ENCODE data around the gene TMA7.

TMA7 gene

GRCh38 chr3:48423241-48423882 lies 16.7 kb upstream of the TMA7 start:
- no peak for DNase-seq (ENCODE audit: low spot score)

GRCh38 chr3:48423883-48424695 lies 16.0 kb upstream of the TMA7 start:
- DNase-seq (ENCODE audit: low spot score) = no peak

DNA sequence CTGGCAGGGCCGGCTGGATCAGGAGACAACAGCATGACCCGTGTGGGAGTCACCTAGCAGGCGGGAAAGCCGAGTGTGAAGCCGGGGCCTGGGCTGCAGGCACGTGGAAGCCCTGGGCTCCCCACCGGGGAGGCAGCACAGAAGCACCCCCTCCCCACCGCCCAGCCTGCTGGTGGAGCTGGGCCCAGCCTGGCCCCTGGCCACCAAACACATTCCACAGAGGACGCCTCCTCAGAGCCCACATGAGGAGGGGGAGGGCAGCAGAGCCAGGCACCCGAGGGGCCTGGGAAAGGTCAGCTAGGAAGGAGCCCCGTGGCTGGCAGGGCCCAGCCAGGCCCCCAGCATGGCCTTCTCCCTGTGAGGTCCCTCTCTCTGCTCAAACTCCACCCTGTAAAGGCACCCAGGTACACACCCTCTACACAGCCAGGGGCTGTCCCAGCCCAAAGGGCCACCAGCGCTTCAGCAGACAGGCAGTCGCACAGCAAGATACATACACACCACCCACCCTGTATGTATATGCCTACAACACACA lies 14.7 kb upstream of the TMA7 start:
- no peak for DNase-seq (ENCODE audit: low spot score)

GRCh38 chr3:48426401-48426909 lies 13.6 kb upstream of the TMA7 start:
- no peak for DNase-seq (ENCODE audit: low spot score)

DNA sequence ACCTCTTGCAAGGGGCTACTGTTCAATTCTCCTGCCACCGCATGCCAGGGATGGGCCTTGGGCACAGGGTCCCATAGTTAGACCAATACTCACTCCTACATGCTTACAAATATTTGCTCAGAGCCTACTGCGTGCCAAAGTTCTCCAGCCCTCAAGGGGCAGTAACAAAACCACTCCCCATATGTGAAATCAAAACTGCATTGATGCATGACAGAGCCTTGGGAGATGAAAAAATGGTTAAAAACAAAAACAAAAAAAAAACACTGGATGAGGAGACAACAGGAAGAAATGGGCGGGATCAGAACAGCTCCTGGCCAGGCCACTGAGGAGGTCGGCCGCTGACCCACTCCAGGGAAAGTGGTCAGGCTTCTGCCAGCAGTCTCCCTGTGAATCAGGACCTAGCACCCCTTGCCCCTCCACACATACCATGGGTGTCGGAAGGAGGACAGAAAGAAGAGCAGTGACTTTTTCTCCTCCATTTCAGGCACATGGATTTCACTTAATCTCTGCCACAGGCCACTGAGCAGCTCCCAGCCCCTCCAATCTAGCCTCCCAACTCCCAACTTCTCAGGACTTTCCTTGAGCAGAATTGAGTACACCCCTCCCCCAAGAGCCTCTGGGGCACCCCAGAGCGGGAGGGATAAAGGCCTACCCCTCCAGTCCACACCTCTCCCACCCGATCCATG lies 13.0 kb upstream of the TMA7 start:
- no peak for DNase-seq (ENCODE audit: low spot score)

- DNase-seq (ENCODE audit: low spot score) = no peak
Measured at GRCh38 chr3:48427630-48427962, 12.5 kb upstream of the TMA7 start.

- no peak for DNase-seq (ENCODE audit: low spot score)
Measured at GRCh38 chr3:48428088-48428571, 11.9 kb upstream of the TMA7 start.

DNA sequence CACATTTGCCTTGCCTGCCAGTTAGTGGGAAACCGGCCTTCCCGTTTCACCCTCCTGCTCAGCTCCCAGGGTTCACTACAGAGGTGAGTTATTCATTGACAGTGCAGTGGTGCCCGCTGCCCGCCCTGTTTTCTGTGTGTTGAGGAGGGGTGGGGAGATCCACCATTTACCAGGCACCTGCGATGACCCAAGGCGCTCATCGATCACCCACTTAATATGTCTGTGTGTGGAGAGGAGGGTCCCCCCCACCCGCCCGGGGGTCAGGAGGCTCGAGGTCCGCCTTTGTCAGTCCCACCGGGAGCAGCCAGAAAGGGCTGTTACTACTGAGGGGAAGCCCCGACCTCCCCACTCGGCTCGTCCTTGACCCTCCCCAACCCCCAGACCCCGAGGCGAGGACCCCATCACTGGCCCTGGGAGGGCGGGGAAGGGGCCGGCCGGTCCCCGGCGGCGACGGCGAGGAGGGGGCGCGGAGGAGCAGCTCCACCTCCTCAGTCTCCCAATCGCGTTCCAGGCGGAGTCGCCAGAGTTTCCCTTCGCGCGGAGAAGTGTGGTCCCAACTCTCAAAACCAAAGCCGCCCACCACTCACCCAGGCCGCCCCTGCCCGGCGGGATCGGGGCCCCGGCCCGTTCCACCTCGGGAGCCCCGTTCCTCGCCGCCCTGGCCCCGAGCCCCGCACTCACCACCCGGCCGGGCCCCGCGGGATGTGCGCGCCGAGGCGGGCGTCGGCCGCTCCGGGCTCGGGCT lies 11.3 kb upstream of the TMA7 start:
- DNase-seq (ENCODE audit: low spot score) = peak; percentile 55

DNA sequence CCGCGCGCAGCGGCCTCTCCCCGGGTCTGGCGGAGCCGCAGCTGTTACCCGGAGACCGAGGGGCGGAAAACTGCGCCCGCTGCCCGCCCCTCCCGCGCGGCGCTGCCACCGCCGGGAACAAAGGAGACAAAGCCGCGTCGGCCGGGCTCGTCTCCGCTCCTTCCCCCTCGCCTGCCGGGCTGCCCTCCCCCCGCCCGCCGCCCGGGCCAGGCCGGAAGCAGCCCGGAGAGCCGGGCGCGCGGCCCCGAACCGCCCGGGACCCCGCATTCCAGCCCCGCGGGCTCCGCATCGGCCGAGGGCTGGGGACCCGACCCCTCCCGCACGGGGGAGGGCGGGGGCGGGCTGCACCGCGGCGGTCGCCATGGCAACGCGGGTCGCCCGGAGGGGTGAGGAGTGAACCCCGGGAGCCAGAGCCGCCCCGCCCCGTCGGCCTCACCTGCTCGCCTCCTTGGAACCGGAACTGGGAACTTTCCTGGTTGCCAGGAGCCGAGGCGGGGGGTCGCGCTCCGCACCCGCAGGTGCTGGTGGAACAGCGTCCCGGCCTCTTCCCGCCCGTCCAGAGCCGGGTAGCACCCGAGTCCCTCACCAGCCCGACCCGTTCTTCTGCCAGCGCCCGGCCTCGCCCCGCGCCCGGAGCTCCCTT lies 10.6 kb upstream of the TMA7 start:
- peak; percentile 70 for DNase-seq (ENCODE audit: low spot score)

DNA sequence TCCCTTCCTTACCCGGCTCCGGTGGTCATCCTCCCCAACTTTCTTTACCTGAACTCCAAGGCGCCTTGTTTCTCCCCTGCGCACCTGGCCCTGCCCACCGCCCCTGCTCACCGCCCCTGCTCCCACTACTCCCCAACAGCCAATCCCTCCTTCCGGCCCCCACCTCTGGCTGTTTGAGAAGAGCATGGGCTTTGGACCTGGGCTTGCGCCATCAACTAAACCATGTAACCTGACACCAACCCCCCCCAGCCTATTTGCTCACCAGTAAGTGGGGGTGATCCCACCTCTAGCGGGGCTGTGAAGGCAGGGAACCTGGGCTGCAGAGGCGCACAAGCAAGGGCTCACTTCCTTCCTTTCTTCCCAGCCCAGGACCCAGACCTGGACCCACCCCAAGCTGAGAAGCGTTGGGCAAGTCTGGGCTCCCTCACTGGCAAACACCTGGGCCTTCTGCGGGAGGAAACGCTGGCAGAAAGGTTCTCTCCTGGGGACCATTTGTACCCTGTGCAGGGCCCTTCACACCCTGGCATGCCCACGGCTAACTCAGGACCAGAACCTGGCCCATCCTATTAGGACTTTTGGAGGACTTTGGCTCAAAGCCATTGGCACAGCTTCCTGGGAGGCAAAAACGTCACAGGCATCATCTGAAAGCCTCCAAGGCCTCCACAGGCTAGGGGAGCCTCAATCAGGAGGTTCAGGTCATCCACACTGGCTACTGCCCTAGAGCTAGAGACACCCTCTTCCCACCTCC lies 9.9 kb upstream of the TMA7 start, which contains the start of gene PLXNB1:
Gene PLXNB1, minus strand, starts transcription at position 127 of the 748 bp plus-strand sequence. CDS start 5,475 bp downstream, outside the sequence.
- DNase-seq (ENCODE audit: low spot score) = peak; percentile 64

DNA sequence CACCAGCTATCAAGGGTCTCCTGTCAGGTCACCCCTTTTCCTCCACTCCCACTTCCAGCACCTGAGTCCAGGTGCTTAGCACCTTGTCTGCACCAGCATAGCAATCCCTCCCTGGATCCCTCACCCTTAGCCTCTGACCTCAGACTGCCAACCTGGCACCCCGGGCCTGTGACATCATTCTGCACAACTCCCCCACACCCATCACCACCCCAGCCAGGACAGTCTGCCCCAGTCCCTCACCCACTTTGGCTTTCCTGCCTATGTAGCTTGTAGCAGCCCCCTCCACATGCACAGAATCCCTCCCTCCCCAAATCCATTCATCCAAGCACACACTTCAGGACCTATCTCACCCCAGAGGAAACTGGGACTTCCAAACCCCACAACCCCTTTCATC lies 9.4 kb upstream of the TMA7 start:
- DNase-seq (ENCODE audit: low spot score) = no peak

GRCh38 chr3:48431224-48432029 lies 8.6 kb upstream of the TMA7 start:
- no peak for DNase-seq (ENCODE audit: low spot score)

DNA sequence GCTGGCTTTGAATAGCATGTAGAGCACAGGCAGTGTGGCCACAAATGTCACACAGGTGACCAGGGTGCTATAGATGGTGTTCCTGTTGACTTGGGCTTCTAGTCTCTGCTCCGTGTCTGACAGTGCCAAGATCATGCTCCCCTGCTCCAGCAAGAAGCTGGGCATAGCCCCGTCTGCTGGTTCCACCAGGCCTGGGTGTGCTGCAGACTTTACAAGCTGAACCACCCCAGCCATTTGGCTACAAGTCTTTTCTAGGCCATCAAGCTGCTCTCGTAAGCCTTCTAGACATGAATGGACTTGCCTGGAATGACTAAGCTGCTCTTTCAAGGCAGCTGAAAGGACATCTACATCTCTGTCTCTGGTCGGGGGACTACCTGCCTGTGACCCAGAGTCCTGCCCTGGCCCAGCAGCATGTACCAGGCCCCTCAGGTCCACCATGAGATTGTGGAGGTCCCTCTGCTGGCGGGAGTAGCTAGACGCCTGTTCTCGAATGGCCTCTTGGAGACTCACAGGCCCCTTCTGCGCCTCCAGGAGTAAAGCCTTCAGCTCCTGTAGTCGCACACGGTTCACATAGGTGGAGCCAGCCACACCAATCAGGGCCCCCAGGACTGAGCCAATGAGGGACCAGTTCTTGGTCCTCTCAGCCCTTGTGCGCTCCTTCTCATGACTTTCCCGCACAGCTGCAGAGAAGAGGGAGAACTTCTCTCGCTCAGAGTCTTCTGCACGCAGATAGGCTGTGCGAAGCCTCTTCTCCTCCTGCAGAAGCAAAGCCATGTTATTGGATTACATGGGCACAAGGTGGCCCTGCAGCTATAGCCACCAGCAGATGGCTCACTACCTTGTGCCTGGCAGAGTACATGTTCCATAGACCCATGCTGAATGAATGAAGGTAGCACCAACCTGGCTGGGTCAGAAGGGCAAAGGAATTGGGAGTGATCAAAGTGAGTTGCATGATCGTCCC lies 7.4 kb upstream of the TMA7 start:
- DNase-seq (ENCODE audit: low spot score) = peak; percentile 15

DNA sequence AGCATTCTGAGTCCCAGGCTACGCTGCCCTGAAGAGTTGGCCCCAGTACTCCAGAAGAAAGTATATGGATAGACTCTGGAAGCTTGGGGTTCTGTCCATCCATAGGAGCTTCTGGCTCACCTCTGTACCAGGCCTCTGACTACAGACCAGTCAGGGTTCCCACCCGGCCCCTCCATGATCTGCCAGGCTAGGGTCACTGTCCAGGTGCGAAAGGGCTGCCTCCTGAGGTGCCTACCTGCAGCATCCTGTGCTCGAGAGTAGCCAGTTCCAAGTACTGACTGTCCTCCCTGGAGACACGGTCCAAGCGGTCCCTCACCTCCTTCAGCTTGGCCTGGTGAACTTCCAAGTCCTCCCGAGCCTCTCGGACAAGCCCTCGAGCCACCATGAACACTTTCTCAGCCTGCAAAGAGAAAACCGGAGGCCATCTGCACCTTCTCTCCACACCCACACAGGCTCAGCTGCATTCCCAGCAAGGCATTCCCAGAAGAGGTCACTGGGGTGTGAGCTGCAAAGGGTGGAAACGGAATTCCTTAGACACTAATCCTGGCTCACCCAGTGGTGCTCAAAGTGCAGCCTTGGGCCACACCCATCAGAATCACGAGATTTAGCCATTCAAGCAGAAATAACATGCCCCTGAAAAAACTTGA lies 6.5 kb upstream of the TMA7 start:
- DNase-seq (ENCODE audit: low spot score) = peak; percentile 90

DNA sequence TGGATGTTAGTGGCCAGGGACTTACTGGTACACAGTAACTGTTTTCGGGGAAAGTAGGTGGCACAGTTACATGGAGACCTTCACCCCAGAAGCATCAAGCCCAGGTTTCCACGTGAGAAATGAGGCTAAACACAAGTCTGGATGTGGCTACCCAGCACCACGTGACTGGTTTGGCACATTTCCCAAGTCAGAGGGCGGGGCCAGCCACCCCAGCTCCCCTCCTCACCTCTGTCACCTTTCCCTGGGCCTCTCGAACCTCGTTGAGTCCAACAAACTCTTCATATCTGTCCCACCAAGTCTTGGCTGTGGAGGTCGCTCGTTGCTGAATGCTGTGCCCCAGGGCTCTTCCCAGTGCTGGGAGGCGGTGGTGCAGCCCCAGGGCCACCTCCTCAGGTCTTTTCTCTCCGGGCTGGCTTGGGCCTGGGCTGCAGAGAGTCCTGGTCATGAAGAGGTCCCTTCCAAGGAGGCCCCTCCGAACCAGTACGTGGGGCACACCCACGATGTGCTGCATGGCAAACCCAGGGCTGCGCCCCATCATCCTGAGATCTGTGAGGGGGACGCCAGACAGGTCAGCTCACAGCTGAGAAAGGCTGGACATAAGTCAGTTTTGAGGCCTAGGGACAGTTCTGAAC lies 5.3 kb upstream of the TMA7 start:
- peak; percentile 25 for DNase-seq (ENCODE audit: low spot score)

GRCh38 chr3:48435223-48435595 lies 4.8 kb upstream of the TMA7 start:
- no peak for DNase-seq (ENCODE audit: low spot score)

GRCh38 chr3:48435774-48436476 lies 4.1 kb upstream of the TMA7 start:
- peak; percentile 84 for DNase-seq (ENCODE audit: low spot score)

Data from LoVo (cell line).